Cerebellar cortex (tissue), 1 donor: ENCODE results near the gene MMADHC.

Experiments
- DNase-seq: peaks from one replicate; pipeline ENCODE4 v3.0.0-alpha.2; 2015; ENCODE audit warnings: low spot score

MMADHC gene

DNA sequence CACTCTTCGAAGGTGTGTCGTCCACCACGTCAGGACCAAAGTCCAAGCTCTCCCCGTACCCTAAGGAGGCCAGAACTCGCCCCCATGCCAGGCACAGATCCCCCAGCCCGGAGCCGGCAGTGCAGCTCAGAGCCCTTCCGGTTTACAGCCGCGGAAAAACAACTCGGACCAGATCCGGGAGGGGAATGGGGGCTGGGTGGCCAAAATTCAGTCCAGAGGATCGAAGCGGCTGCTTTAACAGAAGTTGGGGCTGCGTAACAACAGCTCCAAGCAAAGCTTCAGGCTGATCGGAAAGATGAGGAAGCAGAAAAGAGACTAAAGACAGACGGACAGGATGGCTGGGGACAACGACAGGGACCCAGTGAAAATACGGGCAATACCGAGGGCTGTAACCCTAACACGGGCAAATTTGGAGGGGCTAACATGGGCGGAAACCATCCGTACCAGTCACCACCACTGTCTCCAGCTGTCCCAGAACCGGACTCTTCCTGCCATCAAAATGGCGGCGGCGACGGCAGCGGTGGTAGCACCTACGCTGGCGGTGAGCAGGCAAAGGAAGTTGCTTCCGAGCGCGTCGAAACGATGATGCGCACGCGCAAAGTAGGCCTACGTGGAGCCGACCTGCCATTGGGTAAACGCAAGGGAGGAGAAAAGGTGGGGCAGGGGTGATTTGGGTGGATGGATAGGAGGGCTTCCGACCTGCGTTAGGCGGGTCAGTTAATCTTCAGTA lies at the start of gene MMADHC:
Gene MMADHC (minus strand): TSS at position 556 of the 730 bp plus-strand sequence. CDS start 678 bp downstream, outside the sequence.
- DNase-seq = peak; percentile 98

DNA sequence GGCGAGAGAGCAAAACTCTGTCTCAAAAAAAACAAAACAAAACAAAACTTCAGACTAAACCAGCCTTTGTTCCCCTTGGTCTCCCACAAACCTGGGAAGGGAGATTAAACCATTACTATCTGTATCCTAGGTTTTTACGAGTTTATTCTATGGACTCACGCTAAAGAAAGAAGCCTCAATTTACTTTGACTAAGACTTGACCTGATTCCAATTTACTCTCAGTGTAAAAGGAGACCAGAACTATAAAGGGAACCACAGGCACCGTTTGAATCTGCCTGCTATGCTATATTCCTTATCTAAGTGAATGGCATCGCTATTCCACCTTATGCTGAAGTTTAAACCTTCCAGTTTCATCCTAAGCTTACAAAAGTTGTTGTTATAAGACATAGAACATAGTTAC lies 46.5 kb upstream of the MMADHC start:
- DNase-seq = no peak

DNA sequence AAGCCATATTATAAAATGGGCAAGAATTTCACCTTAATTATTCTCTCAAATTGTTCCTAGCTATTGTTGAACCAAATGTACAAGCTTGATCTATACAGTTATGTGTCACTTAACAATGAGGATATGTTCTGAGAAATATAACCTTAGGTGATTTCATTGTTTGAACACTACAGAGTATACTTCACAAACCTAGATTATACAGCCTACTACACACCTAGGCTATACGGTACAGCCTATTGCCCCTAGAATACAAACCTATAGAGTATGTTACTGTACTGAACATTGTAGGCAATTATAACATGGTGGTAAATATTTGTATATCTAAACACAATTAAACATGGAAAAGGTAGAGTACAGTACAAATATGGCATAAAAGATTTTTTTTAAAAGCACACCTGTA lies 42.9 kb upstream of the MMADHC start:
- no peak for DNase-seq

DNA sequence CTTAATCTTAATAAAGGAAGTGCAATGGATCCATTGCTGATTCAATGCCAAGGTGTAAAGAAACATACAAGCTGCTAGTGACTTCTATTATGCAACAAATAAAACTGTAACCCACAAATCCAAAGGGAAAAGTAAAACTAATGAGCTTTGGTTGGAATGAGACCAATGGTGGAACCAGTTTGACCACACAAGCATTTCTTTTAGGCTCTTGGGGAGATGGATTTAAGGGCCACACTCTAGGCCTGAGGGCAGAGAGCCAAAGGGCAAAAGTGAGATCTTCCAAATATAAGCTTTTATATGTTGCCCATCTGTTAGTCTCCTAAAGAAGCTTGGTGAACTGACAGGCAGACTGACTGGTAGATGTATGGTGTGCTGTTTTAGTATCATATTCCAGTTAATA lies 41.5 kb upstream of the MMADHC start:
- DNase-seq = no peak

GRCh38 chr2:149627111-149627801 lies 39.7 kb upstream of the MMADHC start:
- no peak for DNase-seq

DNA sequence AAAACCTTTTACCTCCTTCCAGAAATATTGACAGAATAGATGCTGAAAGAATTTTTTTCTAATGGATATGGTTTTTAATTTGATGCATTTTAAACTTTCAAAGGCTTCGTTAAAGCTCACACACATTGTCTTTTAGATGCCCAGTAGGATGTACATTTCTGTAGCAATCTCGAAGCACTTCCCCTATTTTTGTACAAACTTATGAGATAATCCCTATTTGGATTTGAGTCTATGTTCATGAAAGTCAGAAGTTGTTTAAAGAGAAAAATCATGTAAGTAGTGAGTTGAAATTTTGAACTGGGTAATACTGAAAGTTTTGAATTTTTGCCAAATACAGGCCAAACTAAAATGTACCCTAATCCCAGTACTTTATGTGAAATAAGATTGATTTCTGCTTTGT lies 38.1 kb upstream of the MMADHC start:
- no peak for DNase-seq

DNA sequence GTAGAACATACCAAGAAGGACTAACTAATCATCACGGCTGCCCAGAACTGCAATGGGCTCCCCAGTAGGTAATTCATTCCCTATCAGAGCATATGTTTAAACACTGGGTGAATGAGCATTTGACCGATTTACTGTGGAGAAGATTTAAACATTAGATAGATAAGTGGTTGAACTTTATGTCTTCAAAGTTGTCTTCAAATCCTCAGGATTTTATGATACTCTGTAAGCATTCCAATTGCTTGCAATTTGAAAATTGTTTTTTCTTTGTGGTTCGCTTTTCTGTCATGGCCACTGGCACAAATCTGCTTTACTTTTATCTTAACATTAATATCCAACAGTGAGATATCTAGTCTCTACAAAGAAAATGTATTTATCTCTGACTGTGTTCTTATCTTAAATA lies 37.7 kb upstream of the MMADHC start:
- no peak for DNase-seq

DNA sequence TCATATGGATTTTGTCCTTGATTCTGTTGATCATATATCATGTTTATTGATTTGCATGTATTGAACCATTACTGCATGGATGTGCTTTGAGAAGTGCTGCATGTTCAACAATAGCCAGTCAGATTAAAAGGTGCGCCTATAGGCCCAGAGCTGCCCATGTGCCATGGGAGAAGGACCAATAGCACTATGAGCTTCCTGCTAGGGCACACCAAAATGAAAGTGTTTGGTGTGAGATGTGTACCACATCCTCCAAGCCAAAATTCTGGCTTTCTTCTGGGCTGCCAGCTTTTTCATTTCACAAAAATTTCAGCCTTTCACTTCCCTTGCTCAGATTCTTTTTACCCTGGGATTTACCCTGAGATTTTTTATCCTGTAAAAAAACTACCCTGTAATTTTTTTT lies 34.8 kb upstream of the MMADHC start:
- no peak for DNase-seq

GRCh38 chr2:149617476-149617875 lies 29.9 kb upstream of the MMADHC start:
- no peak for DNase-seq

- DNase-seq = no peak
Observed at GRCh38 chr2:149616681-149617456, 29.3 kb upstream of the MMADHC start.

DNA sequence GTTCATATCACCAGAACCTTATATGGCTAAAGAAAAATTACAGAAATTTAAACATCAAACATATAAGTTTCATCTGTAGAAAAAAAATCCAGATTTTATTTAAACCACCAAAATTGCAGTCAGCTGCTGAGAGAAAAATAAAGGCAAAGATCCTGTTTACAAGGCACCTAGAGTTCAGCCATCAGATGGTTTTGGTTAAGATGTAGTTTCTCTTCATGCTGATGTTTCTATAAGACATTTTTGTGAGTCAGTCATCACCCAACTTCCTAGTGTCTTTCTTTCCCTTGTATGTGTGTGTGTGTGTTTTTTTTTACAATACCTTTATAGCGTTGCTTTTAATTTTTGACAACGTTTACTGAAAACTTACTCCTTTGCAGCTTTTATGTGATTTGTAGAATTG lies 26.1 kb upstream of the MMADHC start:
- DNase-seq = no peak

- DNase-seq = no peak
Observed at GRCh38 chr2:149612122-149612521, 24.5 kb upstream of the MMADHC start.

DNA sequence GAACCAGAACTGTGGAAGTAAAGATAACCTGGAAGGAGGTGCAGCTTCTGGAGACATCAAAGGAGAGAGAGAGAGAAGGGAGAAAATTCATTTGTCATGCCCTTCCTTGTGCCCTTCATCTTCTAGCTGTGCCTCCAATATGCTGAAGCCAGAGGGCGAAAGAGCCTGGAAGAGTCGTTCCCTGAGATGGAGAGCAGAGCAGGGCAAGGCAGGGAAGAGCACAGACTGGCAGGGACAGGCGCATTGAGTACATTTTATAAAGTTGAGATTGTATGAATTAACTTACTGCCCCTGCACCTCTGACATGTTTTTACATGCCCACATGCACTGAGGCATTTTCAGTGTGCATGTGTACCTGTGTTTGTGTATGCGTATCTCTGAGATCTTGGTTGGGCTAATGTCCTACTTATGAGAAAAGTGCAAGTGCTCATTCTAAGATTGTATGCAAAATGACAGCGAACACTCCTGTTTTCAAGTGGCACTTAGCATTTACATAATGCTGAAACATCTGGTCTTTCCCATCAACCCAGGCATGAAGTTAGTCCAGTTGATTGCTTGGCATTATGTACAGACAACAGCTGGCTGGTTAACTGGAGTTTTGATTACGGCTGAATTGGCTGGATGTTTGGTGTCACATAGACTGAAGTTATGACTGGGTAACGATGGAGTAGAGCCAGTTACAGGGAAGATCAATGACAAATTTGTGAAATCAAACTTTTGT lies 23.7 kb upstream of the MMADHC start:
- DNase-seq = peak; percentile 55

DNA sequence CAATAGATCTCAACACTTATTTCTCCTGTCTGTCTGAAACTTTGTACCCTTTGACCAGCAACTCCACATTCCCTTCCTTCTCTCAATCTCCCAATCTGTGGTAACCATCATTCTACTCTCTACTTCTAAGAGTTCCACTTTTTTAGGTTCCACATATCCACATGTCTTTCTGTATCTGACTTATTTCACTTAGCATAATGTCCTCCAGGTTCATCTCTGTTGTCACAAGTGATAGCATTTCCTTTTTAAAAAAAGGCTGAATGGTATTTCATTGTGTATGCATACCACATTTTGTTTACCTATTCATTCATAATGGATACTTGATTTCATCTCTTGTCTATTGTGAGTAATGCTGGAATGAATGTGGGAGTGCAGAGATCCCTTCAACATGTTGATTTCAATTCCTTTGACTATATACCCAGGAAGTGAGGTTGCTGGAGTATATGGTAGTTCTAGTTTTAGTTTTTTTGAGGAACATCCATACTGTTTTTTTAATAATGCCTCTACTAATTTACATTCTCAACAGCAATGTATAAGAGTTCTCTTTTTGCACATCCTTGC lies 18.8 kb upstream of the MMADHC start:
- DNase-seq = no peak

- DNase-seq = no peak
Observed at GRCh38 chr2:149603248-149603647, 15.7 kb upstream of the MMADHC start.

- DNase-seq = no peak
Observed at GRCh38 chr2:149601141-149601796, 13.7 kb upstream of the MMADHC start.

GRCh38 chr2:149597668-149598326 lies 10.2 kb upstream of the MMADHC start:
- peak; percentile 90 for DNase-seq

GRCh38 chr2:149597050-149597667 lies 9.6 kb upstream of the MMADHC start:
- DNase-seq = no peak

GRCh38 chr2:149596471-149596870 lies 8.9 kb upstream of the MMADHC start:
- DNase-seq = no peak
